Activated B cell treated with CpG ODN at 0.5 μM for 24 hours (primary cell): ENCODE results near the gene TTC33. TPM values are rescaled to one million over a fixed set of nuclear protein-coding genes. Genes with fewer than 3 reads are reported as not detected.
A peak's percentile ranks its signal among the peaks of the same experiment; 100 is the strongest.

Experiments used
- ATAC-seq: fragments of 200-7000 bp; cut with Tn5 transposase; one replicate; pipeline ENCODE4 v1.10.0; 2021; ENCODE audit warnings: low read depth, mild to moderate bottlenecking, moderate library complexity
- CTCF ChIA-PET: fragments of 350-600 bp; sonication (Branson Sonifier 250); formaldehyde crosslinking; loops from one replicate; lab custom pipeline; 2021; ENCODE audit warnings: antibody characterized with exemption; lab: Charles Lee
- POLR2A ChIA-PET: fragments of 350-600 bp; sonication (Branson Sonifier 250); formaldehyde crosslinking; loops from one replicate; lab custom pipeline; 2021; ENCODE audit warnings: antibody characterized with exemption; lab: Charles Lee
- DNase-seq: peaks from one replicate; pipeline ENCODE4 v3.0.0; 2022
- H3K27ac Mint-ChIP-seq: one replicate; pipeline ENCODE4 v1.8.0; 2020; ENCODE audit warnings: mixed read lengths
- H3K27me3 Mint-ChIP-seq: one replicate; pipeline ENCODE4 v1.8.0; 2021; ENCODE audit warnings: mixed read lengths
- H3K36me3 Mint-ChIP-seq: one replicate; pipeline ENCODE4 v1.8.0; 2021; ENCODE audit warnings: low read depth, mixed read lengths
- H3K4me1 Mint-ChIP-seq: one replicate; pipeline ENCODE4 v1.8.0; 2021; ENCODE audit warnings: mixed read lengths
- H3K4me3 Mint-ChIP-seq: one replicate; pipeline ENCODE4 v1.8.0; 2020; ENCODE audit warnings: mild to moderate bottlenecking, mixed read lengths
- H3K9me3 Mint-ChIP-seq: one replicate; pipeline ENCODE4 v1.8.0; 2020; ENCODE audit warnings: mixed read lengths
- intact Hi-C: fragments of 100-400 bp; cut with micrococcal nuclease; formaldehyde crosslinking; loops from one replicate; pipeline ENCODE4 v1.15.1; 2024
- total RNA-seq: library from RNA; stranded (reverse); gene quantifications from 2 replicates; pipeline ENCODE4 v1.2.3, GENCODE V29; 2022
- TF ChIP-seq, protein P1 (sequence below): fragments of 200-600 bp; IDR thresholded peaks from one replicate; pipeline ENCODE4 v1.8.0; 2022; ENCODE audit warnings: antibody characterized with exemption, mild to moderate bottlenecking

TTC33 gene
- total RNA-seq, 1 donor from 2014 or later: 9.2 TPM

DNA sequence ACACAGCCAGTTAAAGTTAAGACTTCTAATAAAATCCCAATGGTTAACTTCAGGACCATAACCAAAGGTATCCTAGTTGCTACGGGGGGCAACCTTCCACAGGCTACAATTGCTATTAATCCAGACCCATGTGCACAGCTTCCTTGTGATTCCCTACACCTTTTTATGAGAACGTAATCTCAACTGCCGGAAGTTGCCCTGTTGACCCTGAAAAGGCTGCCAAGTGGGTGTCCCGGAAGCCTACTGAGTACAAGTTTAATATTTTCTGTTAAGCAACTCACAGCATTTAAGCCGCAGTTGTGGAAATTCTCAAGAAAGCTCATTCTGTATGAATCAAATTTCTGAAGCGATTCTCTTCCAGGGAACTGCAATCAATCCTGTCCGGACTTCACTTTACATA, 124.5 kb downstream of the TTC33 start:
- Mint-ChIP-seq H3K27me3 (no peaks in the 10 kb centered on the region), H3K36me3 (no peaks in the 10 kb centered on the region), H3K4me3 (no peak overlapping the region), H3K4me1 (peaks cover 22% of the 10 kb centered on the region), H3K27ac (no peak overlapping the region), H3K9me3 (peaks cover 3% of the 10 kb centered on the region)
- ChIA-PET CTCF (interaction anchor here (0.8 kb wide), 1 partner anchor 46 kb away, joined by 3 read pairs; no protein-coding TSS in a partner anchor), POLR2A (interaction anchor here (1.5 kb wide), 1 partner anchor 405 kb away, joined by 3 read pairs; no protein-coding TSS in a partner anchor)
- intact Hi-C loops: no loop called here
- TF ChIP-seq, protein P1, sequence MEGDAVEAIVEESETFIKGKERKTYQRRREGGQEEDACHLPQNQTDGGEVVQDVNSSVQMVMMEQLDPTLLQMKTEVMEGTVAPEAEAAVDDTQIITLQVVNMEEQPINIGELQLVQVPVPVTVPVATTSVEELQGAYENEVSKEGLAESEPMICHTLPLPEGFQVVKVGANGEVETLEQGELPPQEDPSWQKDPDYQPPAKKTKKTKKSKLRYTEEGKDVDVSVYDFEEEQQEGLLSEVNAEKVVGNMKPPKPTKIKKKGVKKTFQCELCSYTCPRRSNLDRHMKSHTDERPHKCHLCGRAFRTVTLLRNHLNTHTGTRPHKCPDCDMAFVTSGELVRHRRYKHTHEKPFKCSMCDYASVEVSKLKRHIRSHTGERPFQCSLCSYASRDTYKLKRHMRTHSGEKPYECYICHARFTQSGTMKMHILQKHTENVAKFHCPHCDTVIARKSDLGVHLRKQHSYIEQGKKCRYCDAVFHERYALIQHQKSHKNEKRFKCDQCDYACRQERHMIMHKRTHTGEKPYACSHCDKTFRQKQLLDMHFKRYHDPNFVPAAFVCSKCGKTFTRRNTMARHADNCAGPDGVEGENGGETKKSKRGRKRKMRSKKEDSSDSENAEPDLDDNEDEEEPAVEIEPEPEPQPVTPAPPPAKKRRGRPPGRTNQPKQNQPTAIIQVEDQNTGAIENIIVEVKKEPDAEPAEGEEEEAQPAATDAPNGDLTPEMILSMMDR: no peak
- ATAC-seq: no peak
- DNase-seq: no peak

- H3K4me3 Mint-ChIP-seq: peak overlapping the region; percentile 1
- no peak for ATAC-seq
- H3K9me3 Mint-ChIP-seq: no peaks in the 10 kb centered on the region
- CTCF ChIA-PET: no interaction called here
- no peak for DNase-seq
- H3K27me3 Mint-ChIP-seq: no peaks in the 10 kb centered on the region
- TF ChIP-seq, protein P1: no peak
- POLR2A ChIA-PET: no interaction called here
- no peaks in the 10 kb centered on the region for H3K36me3 Mint-ChIP-seq
- intact Hi-C loops: no loop called here
- no peak overlapping the region for H3K27ac Mint-ChIP-seq
- H3K4me1 Mint-ChIP-seq: peaks cover 22% of the 10 kb centered on the region
These were observed 125.6 kb downstream of the TTC33 start for GRCh38 chr5:40630126-40630525.

GRCh38 chr5:40628407-40628806, 127.4 kb downstream of the TTC33 start:
- peaks cover 22% of the 10 kb centered on the region for H3K4me1 Mint-ChIP-seq
- no peaks in the 10 kb centered on the region for H3K9me3 Mint-ChIP-seq
- DNase-seq: no peak
- peak; percentile 50 for ATAC-seq
- intact Hi-C loops: no loop called here
- ChIA-PET POLR2A (interaction anchor here (0.5 to 0.7 kb wide), 3 partner anchors 8 to 464 kb away, joined by 3 to 4 read pairs (median 3); no protein-coding TSS in a partner anchor), CTCF (no interaction called here)
- TF ChIP-seq, protein P1: no peak
- no peak overlapping the region for H3K27ac Mint-ChIP-seq
- no peaks in the 10 kb centered on the region for H3K27me3 Mint-ChIP-seq
- H3K36me3 Mint-ChIP-seq: no peaks in the 10 kb centered on the region
- H3K4me3 Mint-ChIP-seq: no peak overlapping the region

- ATAC-seq (no peak), DNase-seq (no peak)
- POLR2A ChIA-PET: interaction anchor here (0.5 kb wide), 1 partner anchor 224 kb away, joined by 3 read pairs; no protein-coding TSS in a partner anchor
- CTCF ChIA-PET: no interaction called here
- Mint-ChIP-seq H3K4me3 (no peak overlapping the region), H3K36me3 (no peaks in the 10 kb centered on the region), H3K9me3 (no peaks in the 10 kb centered on the region), H3K27ac (no peak overlapping the region), H3K4me1 (peaks cover 22% of the 10 kb centered on the region), H3K27me3 (no peaks in the 10 kb centered on the region)
- TF ChIP-seq, protein P1: no peak
- intact Hi-C loops: no loop called here
These were observed 128.1 kb downstream of the TTC33 start for GRCh38 chr5:40627706-40628105.

DNA sequence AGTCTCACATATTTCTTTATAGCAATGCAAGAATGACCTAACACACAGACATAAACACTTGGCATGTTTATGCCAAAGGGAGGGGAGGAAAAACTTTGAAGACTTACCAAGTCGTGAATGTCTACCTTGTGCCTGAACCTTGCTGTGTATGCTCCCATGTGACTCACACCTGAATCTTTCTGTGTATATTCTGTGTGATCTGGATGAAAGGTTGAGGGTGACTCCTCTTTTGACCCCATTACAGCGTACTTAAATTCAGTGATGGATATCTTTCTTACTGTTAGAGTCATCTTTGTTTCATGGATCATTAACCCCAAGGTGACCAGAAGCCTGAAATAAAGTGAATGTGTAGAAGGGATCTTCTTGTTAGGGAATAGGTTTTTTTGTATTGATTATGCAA, 129.0 kb downstream of the TTC33 start:
- Mint-ChIP-seq H3K27me3 (no peaks in the 10 kb centered on the region), H3K9me3 (no peaks in the 10 kb centered on the region), H3K36me3 (no peaks in the 10 kb centered on the region), H3K27ac (no peak overlapping the region), H3K4me1 (peaks cover 25% of the 10 kb centered on the region), H3K4me3 (no peak overlapping the region)
- ChIA-PET POLR2A (no interaction called here), CTCF (no interaction called here)
- intact Hi-C loops: no loop called here
- DNase-seq: no peak
- no peak for ATAC-seq
- TF ChIP-seq, protein P1: no peak
